ENCODE results near the gene TAGLN.

Gene TAGLN

GRCh38 chr11:117171404-117172061 is 27.6 kb upstream of the TAGLN start:
- 77 to 80% methylated on average over 8 to 10 of the region's 14 CpGs for WGBS, 2 experiments (ENCODE audit: insufficient coverage in 2 of 2)
- Histone ChIP-seq H3K27ac (ENCODE audit: low read depth, low read length, severe bottlenecking) (peak overlapping the region; percentile 43), H3K9me3 (ENCODE audit: control insufficient read depth, low read length) (no peaks in the 10 kb centered on the region), H3K4me1 (ENCODE audit: control insufficient read depth, insufficient read depth, low read length, poor library complexity, severe bottlenecking) (peaks cover 33% of the 10 kb centered on the region), H3K36me3 (ENCODE audit: control insufficient read depth, insufficient read depth, low read length) (peaks cover 73% of the 10 kb centered on the region), H3K4me3 (ENCODE audit: extremely low read depth, insufficient read depth, low read length, poor library complexity, severe bottlenecking) (no peak overlapping the region)

- H3K27ac ChIP-seq (ENCODE audit: low read depth, low read length, severe bottlenecking) = peak overlapping the region; percentile 73
Measured at GRCh38 chr11:117172724-117173421, 26.3 kb upstream of the TAGLN start.

GRCh38 chr11:117175104-117175503 is 24.1 kb upstream of the TAGLN start:
- Histone ChIP-seq H3K9me3 (ENCODE audit: control insufficient read depth, low read length) (no peaks in the 10 kb centered on the region), H3K27ac (ENCODE audit: low read depth, low read length, severe bottlenecking) (peak overlapping the region; percentile 23), H3K36me3 (ENCODE audit: control insufficient read depth, insufficient read depth, low read length) (peaks cover 41% of the 10 kb centered on the region), H3K4me3 (ENCODE audit: extremely low read depth, insufficient read depth, low read length, poor library complexity, severe bottlenecking) (no peak overlapping the region), H3K4me1 (ENCODE audit: control insufficient read depth, insufficient read depth, low read length, poor library complexity, severe bottlenecking) (peaks cover 47% of the 10 kb centered on the region)
- WGBS, 2 experiments (ENCODE audit: insufficient coverage in 2 of 2) = 78 to 82% methylated on average over 7 of the region's 7 CpGs

More at GRCh38 chr11:117172724-117173421, 26.3 kb upstream of the TAGLN start:
- 83 to 92% methylated on average over 13 to 14 of the region's 14 CpGs for WGBS, 2 experiments (ENCODE audit: insufficient coverage in 2 of 2)
- H3K4me1 ChIP-seq (ENCODE audit: control insufficient read depth, insufficient read depth, low read length, poor library complexity, severe bottlenecking) = peaks cover 34% of the 10 kb centered on the region
- H3K36me3 ChIP-seq (ENCODE audit: control insufficient read depth, insufficient read depth, low read length) = peaks cover 61% of the 10 kb centered on the region
- H3K9me3 ChIP-seq (ENCODE audit: control insufficient read depth, low read length) = no peaks in the 10 kb centered on the region
- no peak overlapping the region for H3K4me3 ChIP-seq (ENCODE audit: extremely low read depth, insufficient read depth, low read length, poor library complexity, severe bottlenecking)

DNA sequence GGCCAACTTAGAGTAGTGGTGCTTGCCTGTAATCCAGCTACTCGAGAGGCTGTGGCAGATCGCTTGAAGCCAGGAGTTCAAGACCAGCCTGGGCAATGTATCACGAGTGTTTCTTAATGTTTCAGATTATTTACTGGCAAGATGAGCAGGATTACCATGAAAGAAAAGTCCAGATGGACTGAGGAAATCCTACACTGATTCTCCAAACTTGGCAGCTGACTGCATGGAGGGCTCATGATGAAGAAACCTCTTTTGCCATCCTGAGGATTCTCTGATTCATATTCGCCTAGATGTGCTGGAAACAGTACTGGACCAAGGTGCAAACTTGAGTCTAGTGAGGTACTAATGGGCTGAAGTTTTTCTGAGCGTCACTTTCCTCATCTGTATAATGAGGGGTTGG is 23.4 kb upstream of the TAGLN start:
- no peak overlapping the region for H3K27ac ChIP-seq (ENCODE audit: low read depth, low read length, severe bottlenecking)
- H3K36me3 ChIP-seq (ENCODE audit: control insufficient read depth, insufficient read depth, low read length) = peaks cover 35% of the 10 kb centered on the region
- H3K9me3 ChIP-seq (ENCODE audit: control insufficient read depth, low read length) = no peaks in the 10 kb centered on the region
- no peak overlapping the region for H3K4me3 ChIP-seq (ENCODE audit: extremely low read depth, insufficient read depth, low read length, poor library complexity, severe bottlenecking)
- peaks cover 51% of the 10 kb centered on the region for H3K4me1 ChIP-seq (ENCODE audit: control insufficient read depth, insufficient read depth, low read length, poor library complexity, severe bottlenecking)
- WGBS, 2 experiments (ENCODE audit: insufficient coverage in 2 of 2) = 98 to 100% methylated on average over 4 to 5 of the region's 5 CpGs

DNA sequence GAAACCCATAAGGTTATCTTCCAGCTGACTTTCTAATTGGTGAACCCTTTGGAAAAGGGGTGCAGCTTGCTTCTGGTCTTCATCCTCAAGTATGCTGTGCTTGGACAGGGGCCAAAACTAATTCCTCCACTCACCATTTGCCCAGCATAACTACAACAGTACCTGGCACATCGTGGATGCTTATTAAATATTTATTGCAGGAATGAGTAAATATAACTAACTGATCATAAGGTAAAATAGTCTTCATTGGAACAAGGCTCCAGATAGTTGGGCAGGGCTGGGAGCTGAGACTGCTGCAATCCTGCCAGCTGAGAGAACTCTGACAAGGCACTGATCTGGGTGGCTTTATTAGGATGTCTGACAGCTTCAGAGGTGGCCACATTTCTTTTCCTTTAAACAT is 23.0 kb upstream of the TAGLN start:
- H3K4me1 ChIP-seq (ENCODE audit: control insufficient read depth, insufficient read depth, low read length, poor library complexity, severe bottlenecking) = peaks cover 47% of the 10 kb centered on the region
- peaks cover 31% of the 10 kb centered on the region for H3K36me3 ChIP-seq (ENCODE audit: control insufficient read depth, insufficient read depth, low read length)
- no peak overlapping the region for H3K27ac ChIP-seq (ENCODE audit: low read depth, low read length, severe bottlenecking)
- no CpG with 5 or more reads among the region's 1 CpG for WGBS, 2 experiments (ENCODE audit: insufficient coverage in 2 of 2)
- H3K4me3 ChIP-seq (ENCODE audit: extremely low read depth, insufficient read depth, low read length, poor library complexity, severe bottlenecking) = no peak overlapping the region
- no peaks in the 10 kb centered on the region for H3K9me3 ChIP-seq (ENCODE audit: control insufficient read depth, low read length)

DNA sequence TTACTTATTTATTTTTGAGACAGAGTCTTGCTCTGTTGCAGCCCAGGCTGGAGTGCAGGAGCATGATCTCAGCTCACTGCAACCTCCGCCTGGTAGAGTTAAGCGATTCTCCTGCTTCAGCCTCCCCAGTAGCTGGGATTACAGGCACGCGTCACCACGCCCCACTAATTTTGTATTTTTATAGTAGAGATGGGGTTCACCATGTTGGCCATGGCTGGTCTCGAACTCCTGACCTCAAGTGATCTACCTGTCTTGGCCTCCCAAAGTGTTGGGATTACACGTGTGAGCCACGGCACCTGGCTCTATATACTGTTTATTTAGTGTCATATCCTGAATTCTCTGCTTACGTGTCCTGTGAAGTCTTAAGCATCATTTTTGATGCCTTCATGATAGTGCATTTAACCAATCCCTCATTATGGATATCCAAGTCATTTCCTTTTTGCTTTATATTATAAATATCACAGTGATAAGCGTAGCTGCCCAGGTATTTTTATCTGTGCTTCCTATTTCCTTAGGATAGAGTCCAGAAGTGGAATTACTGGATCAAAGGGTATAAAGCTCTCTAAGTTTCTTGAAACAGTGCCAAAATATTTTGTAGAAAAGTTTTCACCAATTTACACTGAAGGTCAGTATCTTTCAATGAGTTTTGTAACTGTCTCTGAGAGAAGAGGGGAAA is 21.5 kb upstream of the TAGLN start:
- peak overlapping the region; percentile 82 for H3K27ac ChIP-seq (ENCODE audit: low read depth, low read length, severe bottlenecking)
- 83 to 94% methylated on average over 6 to 7 of the region's 10 CpGs for WGBS, 2 experiments (ENCODE audit: insufficient coverage in 2 of 2)

DNA sequence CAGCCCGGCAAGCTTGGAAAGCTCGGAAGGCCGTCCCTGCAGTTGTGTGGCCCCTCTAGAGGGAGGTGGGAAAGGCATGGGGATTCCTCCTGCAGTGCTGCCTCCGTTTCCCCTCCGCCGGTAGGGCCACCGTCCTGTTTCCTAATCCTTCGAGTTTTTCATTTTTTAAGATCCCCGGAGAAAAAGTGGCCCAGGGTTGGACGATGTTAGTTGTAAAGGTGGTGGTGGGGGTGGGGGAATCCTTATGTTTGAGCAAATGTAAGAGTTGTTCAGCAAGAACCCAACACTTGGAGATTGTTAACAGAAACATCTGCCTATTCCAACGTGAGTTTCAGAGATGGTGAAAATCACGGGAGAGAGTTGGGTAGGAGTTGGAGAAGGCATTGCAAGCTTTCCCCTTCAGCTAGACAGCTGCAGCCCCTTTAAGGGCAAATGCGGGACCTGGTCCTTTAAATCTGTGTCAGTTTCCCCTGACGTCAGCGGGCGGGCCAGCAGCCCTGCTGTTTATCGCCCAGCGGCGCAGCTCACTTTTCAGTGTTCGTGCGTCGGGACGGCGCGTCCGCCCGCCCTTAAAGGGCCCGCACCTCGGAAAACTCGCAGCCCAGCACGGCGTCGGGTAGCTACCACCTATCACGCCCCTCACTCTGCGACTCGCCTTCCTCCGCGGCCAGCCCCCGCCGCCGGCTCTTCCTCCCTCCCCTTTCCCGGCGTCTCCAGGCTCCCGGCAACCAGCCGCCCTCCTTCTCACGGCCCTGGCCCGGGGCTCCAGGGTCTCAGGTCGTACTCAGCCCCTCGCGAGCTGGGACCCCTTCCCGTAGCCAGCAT is 20.7 kb upstream of the TAGLN start, which contains the start of gene SIDT2:
TSS of gene SIDT2 (plus strand) at position 534 of the 825 bp plus-strand sequence. CDS start 521 bp downstream, outside the sequence.
- Histone ChIP-seq H3K9me3 (ENCODE audit: control insufficient read depth, low read length) (no peaks in the 10 kb centered on the region), H3K4me1 (ENCODE audit: control insufficient read depth, insufficient read depth, low read length, poor library complexity, severe bottlenecking) (peaks cover 24% of the 10 kb centered on the region), H3K4me3 (ENCODE audit: extremely low read depth, insufficient read depth, low read length, poor library complexity, severe bottlenecking) (peak within 1 kb of the TSS; percentile 73), H3K27ac (ENCODE audit: low read depth, low read length, severe bottlenecking) (peak within 1 kb of the TSS; percentile 82), H3K36me3 (ENCODE audit: control insufficient read depth, insufficient read depth, low read length) (peaks cover 38% of the 10 kb centered on the region)
- WGBS, 2 experiments (ENCODE audit: insufficient coverage in 2 of 2) = 4 to 5% methylated on average over 37 to 47 of the region's 51 CpGs

More for the DNA sequence above, 21.5 kb upstream of the TAGLN start:
- Histone ChIP-seq H3K4me3 (ENCODE audit: extremely low read depth, insufficient read depth, low read length, poor library complexity, severe bottlenecking) (peak overlapping the region; percentile 73), H3K9me3 (ENCODE audit: control insufficient read depth, low read length) (no peaks in the 10 kb centered on the region), H3K4me1 (ENCODE audit: control insufficient read depth, insufficient read depth, low read length, poor library complexity, severe bottlenecking) (peaks cover 32% of the 10 kb centered on the region), H3K36me3 (ENCODE audit: control insufficient read depth, insufficient read depth, low read length) (peaks cover 36% of the 10 kb centered on the region)

DNA sequence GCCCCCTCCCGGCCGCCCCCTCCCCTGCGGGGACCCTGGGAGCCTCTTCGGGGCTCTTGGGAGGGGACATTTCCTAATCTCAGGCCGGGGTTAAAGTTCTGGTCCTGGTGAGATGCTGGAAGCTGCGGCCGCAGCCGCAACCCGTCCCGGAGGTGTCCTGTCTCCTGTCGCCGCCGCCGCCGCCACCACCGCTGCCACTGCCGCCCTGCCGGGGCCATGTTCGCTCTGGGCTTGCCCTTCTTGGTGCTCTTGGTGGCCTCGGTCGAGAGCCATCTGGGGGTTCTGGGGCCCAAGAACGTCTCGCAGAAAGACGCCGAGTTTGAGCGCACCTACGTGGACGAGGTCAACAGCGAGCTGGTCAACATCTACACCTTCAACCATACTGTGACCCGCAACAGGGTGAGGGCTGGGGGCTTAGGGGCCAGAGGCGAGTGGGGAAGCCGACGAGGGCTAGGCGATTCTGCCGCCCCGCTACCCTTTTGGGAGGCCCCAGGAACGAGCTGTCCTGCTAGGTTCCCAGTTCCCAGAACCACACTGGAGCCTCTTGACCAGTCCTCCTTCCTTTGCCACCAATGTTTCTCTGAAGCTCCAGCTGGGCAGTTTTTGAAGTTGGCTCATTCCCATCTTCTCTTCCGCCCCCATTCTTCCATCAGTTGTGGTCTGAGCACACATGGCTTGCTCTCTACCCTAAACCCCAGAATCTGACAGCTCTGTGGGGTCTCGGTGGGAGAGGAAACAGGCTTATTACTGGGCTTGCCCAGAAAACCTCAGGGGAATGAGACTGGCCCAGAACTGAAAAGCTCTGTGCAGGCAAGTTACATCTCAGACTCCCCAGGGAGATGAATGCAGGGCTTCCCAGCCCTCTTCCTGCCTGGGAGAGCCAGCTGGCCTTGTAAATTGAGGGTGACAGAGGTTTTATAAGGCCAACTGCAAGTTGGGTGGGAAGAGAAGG is 19.8 kb upstream of the TAGLN start:
- peaks cover 18% of the 10 kb centered on the region for H3K4me1 ChIP-seq (ENCODE audit: control insufficient read depth, insufficient read depth, low read length, poor library complexity, severe bottlenecking)
- 2% methylated on average over 24 to 29 of the region's 39 CpGs for WGBS, 2 experiments (ENCODE audit: insufficient coverage in 2 of 2)
- peak overlapping the region; percentile 82 for H3K27ac ChIP-seq (ENCODE audit: low read depth, low read length, severe bottlenecking)
- peaks cover 40% of the 10 kb centered on the region for H3K36me3 ChIP-seq (ENCODE audit: control insufficient read depth, insufficient read depth, low read length)
- no peaks in the 10 kb centered on the region for H3K9me3 ChIP-seq (ENCODE audit: control insufficient read depth, low read length)
- H3K4me3 ChIP-seq (ENCODE audit: extremely low read depth, insufficient read depth, low read length, poor library complexity, severe bottlenecking) = peak overlapping the region; percentile 73

- WGBS, 2 experiments (ENCODE audit: insufficient coverage in 2 of 2) = 74% methylated on average over 3 to 4 of the region's 4 CpGs
- peak overlapping the region; percentile 82 for H3K27ac ChIP-seq (ENCODE audit: low read depth, low read length, severe bottlenecking)
- H3K4me3 ChIP-seq (ENCODE audit: extremely low read depth, insufficient read depth, low read length, poor library complexity, severe bottlenecking) = peak overlapping the region; percentile 73
Measured at GRCh38 chr11:117180020-117180419, 19.1 kb upstream of the TAGLN start.

More at GRCh38 chr11:117180020-117180419, 19.1 kb upstream of the TAGLN start:
- peaks cover 37% of the 10 kb centered on the region for H3K36me3 ChIP-seq (ENCODE audit: control insufficient read depth, insufficient read depth, low read length)
- peaks cover 18% of the 10 kb centered on the region for H3K4me1 ChIP-seq (ENCODE audit: control insufficient read depth, insufficient read depth, low read length, poor library complexity, severe bottlenecking)
- no peaks in the 10 kb centered on the region for H3K9me3 ChIP-seq (ENCODE audit: control insufficient read depth, low read length)

Measured in mesodermal cell (in vitro differentiated cells).